HG02885 (cell line): ENCODE results near the gene RGS5.

Experiments
- ATAC-seq: cut with Tn5 transposase; IDR thresholded peaks from one replicate; pipeline ENCODE4 v1.9.1; 2021; ENCODE audit warnings: mild to moderate bottlenecking; ENCODE audit not compliant: unreplicated experiment, poor library complexity

Gene RGS5

GRCh38 chr1:163148911-163149310, 53.8 kb downstream of the RGS5 start:
- ATAC-seq = no peak

- ATAC-seq = no peak
Observed at GRCh38 chr1:163147019-163147418, 55.7 kb downstream of the RGS5 start.

GRCh38 chr1:163145435-163145834, 57.3 kb downstream of the RGS5 start:
- ATAC-seq = no peak

- no peak for ATAC-seq
Observed at GRCh38 chr1:163144418-163144817, 58.3 kb downstream of the RGS5 start.

- no peak for ATAC-seq
Observed at GRCh38 chr1:163142152-163142551, 60.6 kb downstream of the RGS5 start.

GRCh38 chr1:163141556-163141955, 61.2 kb downstream of the RGS5 start:
- no peak for ATAC-seq

GRCh38 chr1:163137556-163138265, 65.0 kb downstream of the RGS5 start:
- no peak for ATAC-seq

- no peak for ATAC-seq
Observed at GRCh38 chr1:163131981-163132380, 70.7 kb downstream of the RGS5 start.

GRCh38 chr1:163130225-163130856, 72.4 kb downstream of the RGS5 start:
- no peak for ATAC-seq

GRCh38 chr1:163128282-163128681, 74.4 kb downstream of the RGS5 start:
- no peak for ATAC-seq

GRCh38 chr1:163124812-163125211, 77.9 kb downstream of the RGS5 start:
- ATAC-seq = no peak

- no peak for ATAC-seq
Observed at GRCh38 chr1:163120372-163120771, 82.3 kb downstream of the RGS5 start.

- ATAC-seq = no peak
Observed at GRCh38 chr1:163119707-163120106, 83.0 kb downstream of the RGS5 start.

- no peak for ATAC-seq
Observed at GRCh38 chr1:163115887-163116286, 86.8 kb downstream of the RGS5 start.

GRCh38 chr1:163107655-163108054, 95.1 kb downstream of the RGS5 start:
- no peak for ATAC-seq

- no peak for ATAC-seq
Observed at GRCh38 chr1:163106364-163106987, 96.2 kb downstream of the RGS5 start.

- ATAC-seq = no peak
Observed at GRCh38 chr1:163104385-163105099, 98.2 kb downstream of the RGS5 start.

- no peak for ATAC-seq
Observed at GRCh38 chr1:163102590-163102989, 100.1 kb downstream of the RGS5 start.

GRCh38 chr1:163095213-163095612, 107.5 kb downstream of the RGS5 start:
- no peak for ATAC-seq

GRCh38 chr1:163094589-163094988, 108.1 kb downstream of the RGS5 start:
- no peak for ATAC-seq

- ATAC-seq = no peak
Observed at GRCh38 chr1:163094182-163094581, 108.5 kb downstream of the RGS5 start.
